Liver (tissue), 9 donors: ENCODE data around the gene PCSK4. TPM values are rescaled to one million over a fixed set of nuclear protein-coding genes. Genes with fewer than 3 reads are reported as not detected.

Source experiments
- DNase-seq: peaks from one replicate; pipeline ENCODE4 v3.0.0-alpha.2; 2017; ENCODE audit warnings: low spot score
- H3K27ac ChIP-seq, 2 donors: one replicate each; pipeline ENCODE4 v1.7.0; 2013; ENCODE audit warnings: inconsistent platforms in 2 of 2, low read length in 2 of 2, control low read depth in 1 of 2, low read depth in 1 of 2, mild to moderate bottlenecking in 1 of 2
- H3K27me3 ChIP-seq, 4 donors: one replicate each; pipeline versions ENCODE4 v1.6.1 to v1.7.0; 2013; ENCODE audit warnings: low read length in 3 of 4, inconsistent platforms in 1 of 4, mild to moderate bottlenecking in 1 of 4, moderate library complexity in 1 of 4; ENCODE audit not compliant: control insufficient read depth in 4 of 4, insufficient read depth in 4 of 4
- H3K36me3 ChIP-seq, 4 donors: one replicate each; pipeline versions ENCODE4 v1.6.1 to v1.7.0; 2013; ENCODE audit warnings: low read length in 3 of 4, mild to moderate bottlenecking in 3 of 4, low read depth in 1 of 4, moderate library complexity in 1 of 4; ENCODE audit not compliant: control insufficient read depth in 4 of 4, insufficient read depth in 3 of 4
- H3K4me1 ChIP-seq, 4 donors: one replicate each; pipeline versions ENCODE4 v1.6.1 to v1.7.0; 2013; ENCODE audit warnings: low read length in 3 of 4, mild to moderate bottlenecking in 3 of 4, moderate library complexity in 1 of 4; ENCODE audit not compliant: control insufficient read depth in 4 of 4, insufficient read depth in 4 of 4
- H3K4me3 ChIP-seq, 3 donors: one replicate each; pipeline versions ENCODE4 v1.6.1 to v1.7.0; 2013; ENCODE audit warnings: low read length in 3 of 3, control low read depth in 1 of 3, low read depth in 1 of 3, mild to moderate bottlenecking in 1 of 3
- H3K9ac ChIP-seq, 2 donors: one replicate each; pipeline ENCODE4 v1.7.0; 2013; ENCODE audit warnings: low read length in 2 of 2, mild to moderate bottlenecking in 2 of 2, moderate library complexity in 2 of 2, control low read depth in 1 of 2, low read depth in 1 of 2
- H3K9me3 ChIP-seq, 4 donors: one replicate each; pipeline versions ENCODE4 v1.6.1 to v1.7.0; 2013; ENCODE audit warnings: low read length in 3 of 4; ENCODE audit not compliant: control insufficient read depth in 4 of 4
- EGR1 ChIP-seq, 2 donors: IDR thresholded peaks; 2 replicates each; pipeline ENCODE4 v1.6.1; 2016 to 2018; ENCODE audit warnings: antibody characterized with exemption in 2 of 2, low read depth in 2 of 2
- FOXA1 ChIP-seq: IDR thresholded peaks from 2 replicates; pipeline ENCODE4 v1.6.1; 2016; ENCODE audit warnings: antibody characterized with exemption
- GABPA ChIP-seq, 2 donors: IDR thresholded peaks in 1 of 2; conservative IDR thresholded peaks in 1 of 2; 2 replicates each; pipeline ENCODE4 v1.6.1; 2016; ENCODE audit warnings: antibody characterized with exemption in 2 of 2, mild to moderate bottlenecking in 1 of 2, moderate library complexity in 1 of 2
- HNF4A ChIP-seq, 2 donors: conservative IDR thresholded peaks; 2 replicates each; pipeline ENCODE4 v1.6.1; 2016; ENCODE audit warnings: antibody characterized with exemption in 2 of 2, mild to moderate bottlenecking in 2 of 2
- HNF4G ChIP-seq: IDR thresholded peaks from 2 replicates; pipeline ENCODE4 v1.6.1; 2016; ENCODE audit warnings: antibody characterized with exemption
- JUND ChIP-seq, 2 donors: IDR thresholded peaks; 2 replicates each; pipeline ENCODE4 v1.6.1; 2016; ENCODE audit warnings: antibody characterized with exemption in 2 of 2
- NR2F2 ChIP-seq: IDR thresholded peaks from 2 replicates; pipeline ENCODE4 v1.6.1; 2016; ENCODE audit warnings: antibody characterized with exemption
- RAD21 ChIP-seq, 2 donors: IDR thresholded peaks; 2 replicates each; pipeline ENCODE4 v1.6.1; 2016; ENCODE audit warnings: antibody characterized with exemption in 2 of 2, mild to moderate bottlenecking in 2 of 2
- RXRA ChIP-seq, 2 donors: IDR thresholded peaks; 2 replicates each; pipeline ENCODE4 v1.6.1; 2017 to 2018; ENCODE audit warnings: antibody characterized with exemption in 2 of 2, mild to moderate bottlenecking in 1 of 2
- SP1 ChIP-seq: IDR thresholded peaks from 2 replicates; pipeline ENCODE4 v1.6.1; 2018; ENCODE audit warnings: antibody characterized with exemption, mild to moderate bottlenecking
- TAF1 ChIP-seq: conservative IDR thresholded peaks from 2 replicates; pipeline ENCODE4 v1.6.1; 2016; ENCODE audit warnings: antibody characterized with exemption, mild to moderate bottlenecking
- YY1 ChIP-seq: IDR thresholded peaks from 2 replicates; pipeline ENCODE4 v1.6.1; 2016; ENCODE audit warnings: antibody characterized with exemption, mild to moderate bottlenecking
- WGBS: extraction: QIAGEN DNeasy Blood & Tissue Kit; methylation state at CpG from one replicate; pipeline ENCODE4 v1.1.7; 2013; 5-methylcytosine and 5-hydroxymethylcytosine counted together
- polyA plus RNA-seq, 2 donors: library from polyadenylated mRNA; stranded (reverse) in 1 of 2; unstranded in 1 of 2; fragments of 200-250 nt in 1 of 2; fragments of >200 nt in 1 of 2; fragmentation: Nextera tagmentation in 1 of 2; extraction: Ambion mirVana in 1 of 2; gene quantifications; one replicate each; pipeline versions ENCODE4 v1.2.1 to v1.2.3, GENCODE V29; 2013 to 2015
- total RNA-seq, 2 donors: library from RNA; depleted of rRNA; stranded (reverse); fragments of >200 nt; gene quantifications; one replicate each; pipeline ENCODE4 v1.2.3, GENCODE V29; 2014
- TF ChIP-seq, protein P1 (sequence below): fragments of 150-350 bp; IDR thresholded peaks from 2 replicates; pipeline ENCODE4 v1.5.1; 2017; ENCODE audit warnings: improper control_type of control experiment, low read depth, low read length; ENCODE audit not compliant: missing input control
- TF ChIP-seq, protein P2 (sequence below): IDR thresholded peaks from 2 replicates; pipeline ENCODE4 v1.6.1; 2016; ENCODE audit warnings: antibody characterized with exemption
- TF ChIP-seq, protein P3 (sequence below): IDR thresholded peaks from 2 replicates; pipeline ENCODE4 v1.6.1; 2016; ENCODE audit warnings: antibody characterized with exemption
- TF ChIP-seq, protein P4 (sequence below): IDR thresholded peaks from 2 replicates; pipeline ENCODE4 v1.6.1; 2016; ENCODE audit warnings: antibody characterized with exemption, mild to moderate bottlenecking
- donor health status: healthy.
- donor health status: healthy.
- donor health status: healthy.
- donor health status: healthy.
- donor health status: healthy.

PCSK4 gene
- total and polyA plus RNA-seq, 4 donors: 0.60 to 2.6 (median 1.9) TPM

DNA sequence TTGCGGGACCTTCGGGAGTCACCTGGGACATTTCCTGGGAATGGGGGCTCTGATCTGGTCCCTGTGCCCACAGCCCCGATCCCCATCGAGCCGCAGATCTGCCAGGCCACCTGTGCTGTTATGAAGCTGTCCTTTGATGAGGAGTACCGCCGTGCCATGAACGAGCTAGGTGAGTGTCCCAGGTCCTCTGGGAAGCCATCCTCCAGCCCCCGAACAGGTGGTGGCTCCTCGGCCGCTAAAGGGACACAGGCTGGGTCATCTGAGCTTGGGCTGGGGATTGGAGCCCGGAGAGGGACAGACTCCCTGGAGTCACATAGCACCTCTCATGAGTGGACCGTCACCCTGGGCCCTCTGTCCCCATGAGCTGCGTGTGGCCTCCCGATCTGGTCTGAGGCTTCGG is 32.3 kb downstream of the PCSK4 start:
- Histone ChIP-seq H3K9ac (no peak overlapping the region), H3K27me3 (peaks cover 0 to 16% (median 4%) of the 10 kb centered on the region in 4 donors), H3K9me3 (no peaks in the 10 kb centered on the region), H3K4me1 (peaks cover 0 to 19% (median 2%) of the 10 kb centered on the region in 4 donors), H3K4me3 (no peak overlapping the region), H3K27ac (no peak overlapping the region), H3K36me3 (peaks cover 0 to 1% (median 0%) of the 10 kb centered on the region in 4 donors)
- WGBS: 82% methylated on average over 16 of the region's 16 CpGs
- TF ChIP-seq EGR1 (IDR thresholded peaks at IDR 0.05; ENCODE audit: low read depth in 2 of 2) (no peak), TAF1 (no peak), SP1 (no peak), GABPA (IDR thresholded peaks at IDR 0.05 in 1 of 2, conservative IDR thresholded peaks at IDR 0.05 in 1 of 2) (no peak), RXRA (IDR thresholded peaks at IDR 0.05) (no peak), RAD21 (IDR thresholded peaks at IDR 0.05) (no peak), FOXA1 (no peak), HNF4G (no peak), JUND (IDR thresholded peaks at IDR 0.05) (no peak), NR2F2 (no peak), HNF4A (conservative IDR thresholded peaks at IDR 0.05) (no peak)
- TF ChIP-seq, protein P1, sequence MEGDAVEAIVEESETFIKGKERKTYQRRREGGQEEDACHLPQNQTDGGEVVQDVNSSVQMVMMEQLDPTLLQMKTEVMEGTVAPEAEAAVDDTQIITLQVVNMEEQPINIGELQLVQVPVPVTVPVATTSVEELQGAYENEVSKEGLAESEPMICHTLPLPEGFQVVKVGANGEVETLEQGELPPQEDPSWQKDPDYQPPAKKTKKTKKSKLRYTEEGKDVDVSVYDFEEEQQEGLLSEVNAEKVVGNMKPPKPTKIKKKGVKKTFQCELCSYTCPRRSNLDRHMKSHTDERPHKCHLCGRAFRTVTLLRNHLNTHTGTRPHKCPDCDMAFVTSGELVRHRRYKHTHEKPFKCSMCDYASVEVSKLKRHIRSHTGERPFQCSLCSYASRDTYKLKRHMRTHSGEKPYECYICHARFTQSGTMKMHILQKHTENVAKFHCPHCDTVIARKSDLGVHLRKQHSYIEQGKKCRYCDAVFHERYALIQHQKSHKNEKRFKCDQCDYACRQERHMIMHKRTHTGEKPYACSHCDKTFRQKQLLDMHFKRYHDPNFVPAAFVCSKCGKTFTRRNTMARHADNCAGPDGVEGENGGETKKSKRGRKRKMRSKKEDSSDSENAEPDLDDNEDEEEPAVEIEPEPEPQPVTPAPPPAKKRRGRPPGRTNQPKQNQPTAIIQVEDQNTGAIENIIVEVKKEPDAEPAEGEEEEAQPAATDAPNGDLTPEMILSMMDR: no peak
- TF ChIP-seq, protein P2, sequence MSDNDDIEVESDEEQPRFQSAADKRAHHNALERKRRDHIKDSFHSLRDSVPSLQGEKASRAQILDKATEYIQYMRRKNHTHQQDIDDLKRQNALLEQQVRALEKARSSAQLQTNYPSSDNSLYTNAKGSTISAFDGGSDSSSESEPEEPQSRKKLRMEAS: no peak
- TF ChIP-seq, protein P3, sequence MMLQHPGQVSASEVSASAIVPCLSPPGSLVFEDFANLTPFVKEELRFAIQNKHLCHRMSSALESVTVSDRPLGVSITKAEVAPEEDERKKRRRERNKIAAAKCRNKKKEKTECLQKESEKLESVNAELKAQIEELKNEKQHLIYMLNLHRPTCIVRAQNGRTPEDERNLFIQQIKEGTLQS: no peak
- TF ChIP-seq, protein P4, sequence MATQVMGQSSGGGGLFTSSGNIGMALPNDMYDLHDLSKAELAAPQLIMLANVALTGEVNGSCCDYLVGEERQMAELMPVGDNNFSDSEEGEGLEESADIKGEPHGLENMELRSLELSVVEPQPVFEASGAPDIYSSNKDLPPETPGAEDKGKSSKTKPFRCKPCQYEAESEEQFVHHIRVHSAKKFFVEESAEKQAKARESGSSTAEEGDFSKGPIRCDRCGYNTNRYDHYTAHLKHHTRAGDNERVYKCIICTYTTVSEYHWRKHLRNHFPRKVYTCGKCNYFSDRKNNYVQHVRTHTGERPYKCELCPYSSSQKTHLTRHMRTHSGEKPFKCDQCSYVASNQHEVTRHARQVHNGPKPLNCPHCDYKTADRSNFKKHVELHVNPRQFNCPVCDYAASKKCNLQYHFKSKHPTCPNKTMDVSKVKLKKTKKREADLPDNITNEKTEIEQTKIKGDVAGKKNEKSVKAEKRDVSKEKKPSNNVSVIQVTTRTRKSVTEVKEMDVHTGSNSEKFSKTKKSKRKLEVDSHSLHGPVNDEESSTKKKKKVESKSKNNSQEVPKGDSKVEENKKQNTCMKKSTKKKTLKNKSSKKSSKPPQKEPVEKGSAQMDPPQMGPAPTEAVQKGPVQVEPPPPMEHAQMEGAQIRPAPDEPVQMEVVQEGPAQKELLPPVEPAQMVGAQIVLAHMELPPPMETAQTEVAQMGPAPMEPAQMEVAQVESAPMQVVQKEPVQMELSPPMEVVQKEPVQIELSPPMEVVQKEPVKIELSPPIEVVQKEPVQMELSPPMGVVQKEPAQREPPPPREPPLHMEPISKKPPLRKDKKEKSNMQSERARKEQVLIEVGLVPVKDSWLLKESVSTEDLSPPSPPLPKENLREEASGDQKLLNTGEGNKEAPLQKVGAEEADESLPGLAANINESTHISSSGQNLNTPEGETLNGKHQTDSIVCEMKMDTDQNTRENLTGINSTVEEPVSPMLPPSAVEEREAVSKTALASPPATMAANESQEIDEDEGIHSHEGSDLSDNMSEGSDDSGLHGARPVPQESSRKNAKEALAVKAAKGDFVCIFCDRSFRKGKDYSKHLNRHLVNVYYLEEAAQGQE: no peak
- DNase-seq: no peak

DNA sequence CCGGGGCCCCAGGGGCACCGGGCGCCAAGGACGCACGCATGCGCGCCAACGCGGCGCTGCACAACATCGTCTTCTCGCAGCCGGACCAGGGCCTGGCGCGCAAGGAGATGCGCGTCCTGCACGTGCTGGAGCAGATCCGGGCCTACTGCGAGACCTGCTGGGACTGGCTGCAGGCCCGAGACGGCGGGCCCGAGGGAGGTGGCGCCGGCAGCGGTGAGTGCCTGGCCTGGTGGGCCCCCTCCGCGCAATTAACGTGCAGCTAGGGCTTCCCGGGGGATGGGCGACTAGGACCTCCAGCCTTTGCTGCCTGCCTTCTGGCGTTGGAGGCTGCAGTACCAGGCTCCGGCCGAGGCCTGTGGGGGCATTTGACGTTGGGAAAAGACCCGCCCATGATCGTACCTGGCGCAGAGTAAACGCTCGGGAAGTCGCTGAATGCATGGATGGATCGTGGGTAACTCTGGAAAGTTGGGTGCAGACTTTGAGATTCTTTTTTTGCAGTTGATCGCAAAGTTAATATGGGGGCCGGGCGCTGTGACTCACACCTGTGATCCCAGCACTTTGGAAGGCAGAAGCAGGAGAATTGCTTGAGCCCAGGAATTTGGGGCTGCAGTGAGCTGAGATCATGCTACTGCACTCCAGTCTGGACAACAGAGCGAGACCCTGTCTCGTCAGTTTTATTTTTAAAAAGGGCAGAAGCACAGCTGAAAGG is 33.0 kb downstream of the PCSK4 start:
- whole genome bisulfite sequencing: 12% methylated on average over 48 of the region's 48 CpGs
- Histone ChIP-seq H3K9ac (no peak overlapping the region), H3K36me3 (peaks cover 0 to 1% (median 0%) of the 10 kb centered on the region in 4 donors), H3K4me1 (peaks cover 0 to 23% (median 2%) of the 10 kb centered on the region in 4 donors), H3K4me3 (no peak overlapping the region), H3K27me3 (peaks cover under 1 to 21% (median 8%) of the 10 kb centered on the region in 4 donors), H3K27ac (no peak overlapping the region), H3K9me3 (no peaks in the 10 kb centered on the region)
- TF ChIP-seq, protein P4: no peak
- TF ChIP-seq, protein P1: no peak
- TF ChIP-seq YY1 (no peak), SP1 (no peak), GABPA (IDR thresholded peaks at IDR 0.05 in 1 of 2, conservative IDR thresholded peaks at IDR 0.05 in 1 of 2) (no peak), FOXA1 (no peak), HNF4G (no peak)
- no peak for DNase-seq
